DND-41 (cell line): ENCODE data around the gene KRTAP2-4.
"Not testable (repeated sequence)": the region's sequence is repeated elsewhere in the genome, so short reads cannot be mapped to it uniquely, and the experiment has no call there.

ENCODE experiments used
- ATAC-seq: fragments of 200-7000 bp; cut with Tn5 transposase; 3 replicates; pipeline ENCODE4 v1.9.1; 2021; ENCODE audit warnings: low read depth; ENCODE audit not compliant: insufficient read depth
- DNase-seq: peaks from one replicate; pipeline ENCODE4 v3.0.0-alpha.2; 2020
- H2AFZ ChIP-seq: 2 replicates; pipeline ENCODE4 v1.6.0; 2012; ENCODE audit warnings: low read depth, low read length
- H3K27ac ChIP-seq: 2 replicates; pipeline ENCODE4 v1.5.1; 2012; ENCODE audit warnings: low read length, inconsistent platforms
- H3K27me3 ChIP-seq: fragments of 200-600 bp; sonication (generic); 2 replicates; pipeline ENCODE4 v1.6.0; 2012; ENCODE audit warnings: low read length, mild to moderate bottlenecking, inconsistent platforms; ENCODE audit not compliant: insufficient read depth, poor library complexity
- H3K36me3 ChIP-seq: 2 replicates; pipeline ENCODE4 v1.5.1; 2012; ENCODE audit warnings: low read length, inconsistent platforms; ENCODE audit not compliant: insufficient read depth
- H3K4me1 ChIP-seq: 2 replicates; pipeline ENCODE4 v1.5.1; 2012; ENCODE audit warnings: mild to moderate bottlenecking, low read length; ENCODE audit not compliant: insufficient read depth
- H3K4me2 ChIP-seq: 2 replicates; pipeline ENCODE4 v1.6.0; 2012; ENCODE audit warnings: mild to moderate bottlenecking, moderate library complexity, low read length, inconsistent platforms; ENCODE audit not compliant: insufficient read depth
- H3K4me3 ChIP-seq, 2 experiments: fragments of 200-600 bp in 1 of 2; shearing (Covaris generic) in 1 of 2; 2 replicates each; pipeline ENCODE4 v1.5.1; 2012 to 2016; ENCODE audit warnings: inconsistent platforms in 2 of 2, low read length in 2 of 2, mild to moderate bottlenecking in 2 of 2, low read depth in 1 of 2, moderate library complexity in 1 of 2
- H3K79me2 ChIP-seq: 2 replicates; pipeline ENCODE4 v1.6.0; 2012; ENCODE audit warnings: low read length, inconsistent platforms; ENCODE audit not compliant: insufficient read depth
- H3K9ac ChIP-seq: 2 replicates; pipeline ENCODE4 v1.6.0; 2012; ENCODE audit warnings: low read depth, mild to moderate bottlenecking, inconsistent platforms, low read length, moderate library complexity
- H3K9me3 ChIP-seq: 2 replicates; pipeline ENCODE4 v1.5.1; 2012; ENCODE audit warnings: low read length, moderate library complexity, mild to moderate bottlenecking, inconsistent platforms; ENCODE audit not compliant: insufficient read depth, severe bottlenecking
- H4K20me1 ChIP-seq: 2 replicates; pipeline ENCODE4 v1.6.0; 2012; ENCODE audit warnings: low read length; ENCODE audit not compliant: insufficient read depth
- EZH2 ChIP-seq: IDR thresholded peaks from 3 replicates; pipeline ENCODE4 v1.6.1; 2012; ENCODE audit warnings: borderline replicate concordance, low read depth, mild to moderate bottlenecking, moderate library complexity, low read length, inconsistent platforms; ENCODE audit not compliant: severe bottlenecking
- TF ChIP-seq, protein P1 (sequence below): IDR thresholded peaks from 2 replicates; pipeline ENCODE4 v1.5.1; 2012; ENCODE audit warnings: borderline replicate concordance, low read length, moderate library complexity, mild to moderate bottlenecking; ENCODE audit not compliant: poor library complexity, severe bottlenecking; ENCODE audit errors: extremely low read depth

KRTAP2-4 gene

DNA sequence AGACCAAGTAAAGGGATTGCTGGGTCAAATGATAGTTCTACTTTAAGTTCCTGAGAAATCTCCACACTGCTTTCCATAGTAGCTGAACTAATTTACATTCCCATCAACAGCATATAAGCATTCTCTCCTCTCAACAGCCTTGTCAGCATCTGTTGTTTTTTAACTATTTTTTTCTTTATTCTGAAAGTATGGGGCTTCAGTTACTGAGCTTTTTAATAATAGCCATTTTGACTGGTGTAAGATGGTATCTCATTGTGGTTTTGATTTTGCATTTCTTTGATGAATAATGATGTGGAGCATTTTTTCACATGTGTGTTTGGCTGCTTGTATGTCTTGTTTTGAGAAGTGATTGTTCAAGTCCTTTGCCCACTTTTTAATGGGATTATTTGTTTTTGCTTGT, 13.1 kb downstream of the KRTAP2-4 start:
- Histone ChIP-seq H3K4me1 (no peaks in the 10 kb centered on the region), H3K36me3 (no peaks in the 10 kb centered on the region), H3K9ac (no peak overlapping the region), H2AFZ (no peak overlapping the region), H4K20me1 (no peaks in the 10 kb centered on the region), H3K4me2 (no peak overlapping the region), H3K79me2 (no peaks in the 10 kb centered on the region), H3K27me3 (peaks cover 10% of the 10 kb centered on the region), H3K27ac (no peak overlapping the region), H3K4me3 (no peak overlapping the region), H3K9me3 (no peaks in the 10 kb centered on the region)
- TF ChIP-seq, protein P1, sequence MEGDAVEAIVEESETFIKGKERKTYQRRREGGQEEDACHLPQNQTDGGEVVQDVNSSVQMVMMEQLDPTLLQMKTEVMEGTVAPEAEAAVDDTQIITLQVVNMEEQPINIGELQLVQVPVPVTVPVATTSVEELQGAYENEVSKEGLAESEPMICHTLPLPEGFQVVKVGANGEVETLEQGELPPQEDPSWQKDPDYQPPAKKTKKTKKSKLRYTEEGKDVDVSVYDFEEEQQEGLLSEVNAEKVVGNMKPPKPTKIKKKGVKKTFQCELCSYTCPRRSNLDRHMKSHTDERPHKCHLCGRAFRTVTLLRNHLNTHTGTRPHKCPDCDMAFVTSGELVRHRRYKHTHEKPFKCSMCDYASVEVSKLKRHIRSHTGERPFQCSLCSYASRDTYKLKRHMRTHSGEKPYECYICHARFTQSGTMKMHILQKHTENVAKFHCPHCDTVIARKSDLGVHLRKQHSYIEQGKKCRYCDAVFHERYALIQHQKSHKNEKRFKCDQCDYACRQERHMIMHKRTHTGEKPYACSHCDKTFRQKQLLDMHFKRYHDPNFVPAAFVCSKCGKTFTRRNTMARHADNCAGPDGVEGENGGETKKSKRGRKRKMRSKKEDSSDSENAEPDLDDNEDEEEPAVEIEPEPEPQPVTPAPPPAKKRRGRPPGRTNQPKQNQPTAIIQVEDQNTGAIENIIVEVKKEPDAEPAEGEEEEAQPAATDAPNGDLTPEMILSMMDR, result no peak
- no peak for TF ChIP-seq EZH2
- ATAC-seq (no peak), DNase-seq (no peak)

DNA sequence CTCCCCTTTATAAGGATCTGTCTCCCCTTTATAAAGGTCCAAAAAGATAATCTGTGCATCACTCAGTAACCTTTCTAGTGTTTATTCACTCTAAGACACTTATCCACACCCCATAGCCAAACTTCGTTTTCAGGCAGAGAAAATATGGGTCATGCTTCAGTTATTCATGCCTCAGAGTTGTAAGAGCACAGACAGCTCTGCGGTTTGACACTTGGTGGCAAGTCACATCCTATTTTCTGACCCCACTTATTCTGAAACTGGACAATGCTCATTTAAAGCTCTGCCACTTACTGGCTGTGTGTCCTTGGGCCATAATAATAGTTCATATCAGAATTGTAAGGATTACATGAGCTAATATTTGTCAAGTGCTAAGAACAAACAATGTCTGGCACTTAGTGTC, 16.6 kb downstream of the KRTAP2-4 start:
- H3K79me2 ChIP-seq, result no peaks in the 10 kb centered on the region
- no peak overlapping the region for H3K27ac ChIP-seq
- no peaks in the 10 kb centered on the region for H3K4me1 ChIP-seq
- TF ChIP-seq, protein P1, result no peak
- TF ChIP-seq EZH2, result no peak
- H2AFZ ChIP-seq, result no peak overlapping the region
- DNase-seq, result no peak
- peaks cover 9% of the 10 kb centered on the region for H3K27me3 ChIP-seq
- no peak overlapping the region for H3K4me2 ChIP-seq
- H3K36me3 ChIP-seq, result no peaks in the 10 kb centered on the region
- H3K9ac ChIP-seq, result no peak overlapping the region
- ATAC-seq, result no peak
- H4K20me1 ChIP-seq, result no peaks in the 10 kb centered on the region
- no peak overlapping the region for H3K4me3 ChIP-seq
- H3K9me3 ChIP-seq, result no peaks in the 10 kb centered on the region

DNA sequence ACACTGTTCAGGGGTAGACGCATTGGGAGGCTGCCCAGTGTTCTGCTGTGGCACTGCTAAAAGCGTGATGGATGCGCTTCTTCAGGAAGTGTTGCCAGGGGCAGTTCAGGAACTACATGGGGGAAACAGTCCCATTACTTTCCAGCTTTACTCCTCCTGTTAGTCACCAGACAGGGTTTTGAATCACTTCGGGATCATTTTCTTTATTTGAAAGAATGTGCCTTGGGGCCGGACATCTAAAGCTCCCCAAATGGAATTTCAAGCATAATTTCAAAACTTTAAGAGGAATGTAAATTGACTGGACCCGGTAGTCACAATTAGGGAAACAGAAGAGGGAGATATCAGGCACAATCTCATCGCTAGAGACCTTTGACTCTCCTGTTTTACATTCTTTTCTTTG, 17.2 kb downstream of the KRTAP2-4 start:
- H3K9ac ChIP-seq, result no peak overlapping the region
- H3K79me2 ChIP-seq, result no peaks in the 10 kb centered on the region
- ATAC-seq (no peak), DNase-seq (no peak)
- H3K9me3 ChIP-seq, result no peaks in the 10 kb centered on the region
- peaks cover 7% of the 10 kb centered on the region for H3K27me3 ChIP-seq
- no peaks in the 10 kb centered on the region for H3K4me1 ChIP-seq
- no peaks in the 10 kb centered on the region for H4K20me1 ChIP-seq
- TF ChIP-seq, protein P1, result no peak
- no peak for TF ChIP-seq EZH2
- H3K4me2 ChIP-seq, result no peak overlapping the region
- H3K27ac ChIP-seq, result no peak overlapping the region
- H3K36me3 ChIP-seq, result no peaks in the 10 kb centered on the region
- no peak overlapping the region for H3K4me3 ChIP-seq
- no peak overlapping the region for H2AFZ ChIP-seq

DNA sequence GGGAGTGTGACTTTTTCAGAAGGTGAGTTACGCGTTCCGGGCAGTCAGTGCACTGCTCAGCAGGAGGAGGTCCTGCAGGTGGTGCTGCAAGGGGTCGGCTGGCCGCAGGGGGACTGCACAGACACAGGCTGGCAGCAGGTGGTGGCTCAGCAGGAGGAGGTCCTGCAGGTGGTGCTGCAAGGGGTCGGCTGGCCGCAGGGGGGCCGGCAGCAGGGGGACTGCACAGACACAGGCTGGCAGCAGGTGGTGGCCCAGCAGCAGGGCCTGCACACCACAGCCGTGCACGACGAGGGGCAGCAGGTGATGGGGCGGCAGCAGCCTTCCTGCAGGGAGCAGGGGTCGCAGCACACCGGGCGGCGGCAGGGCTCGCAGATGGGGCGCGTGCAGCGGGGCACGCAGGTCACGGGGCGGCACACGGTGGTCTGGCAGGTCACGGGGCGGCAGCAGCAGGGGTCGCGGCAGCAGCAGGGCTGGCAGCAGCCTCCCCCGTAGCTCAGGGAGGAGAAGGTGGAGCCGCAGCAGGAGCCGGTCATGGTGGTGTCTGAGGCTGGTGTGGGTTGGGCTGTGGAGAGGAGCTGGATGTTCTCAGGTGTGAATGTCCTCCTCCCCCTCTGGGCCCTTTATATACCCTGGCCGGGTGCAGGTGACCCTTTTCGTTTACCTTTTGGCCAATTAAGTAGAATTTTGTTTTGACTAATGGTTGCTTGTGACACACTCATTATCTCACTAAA, 18.8 kb downstream of the KRTAP2-4 start, which contains the start of gene KRTAP2-1:
KRTAP2-1 (minus strand) TSS at position 582 of the 731 bp plus-strand sequence; CDS start at position 533, 49 bp downstream.
- not testable (repeated sequence) for H3K27ac ChIP-seq, H3K9ac ChIP-seq, DNase-seq, H3K79me2 ChIP-seq, H3K4me3 ChIP-seq, H3K9me3 ChIP-seq, H3K4me1 ChIP-seq, H3K4me2 ChIP-seq, H4K20me1 ChIP-seq, ATAC-seq, H3K36me3 ChIP-seq, H3K27me3 ChIP-seq, H2AFZ ChIP-seq
